Calu3 (cell line): ENCODE data around the gene VSIG1. TPM values are rescaled to one million over a fixed set of nuclear protein-coding genes. Genes with fewer than 3 reads are reported as not detected.

Source experiments
- BruUV-seq: library from RNA; stranded (reverse); fragments of 400-500 nt; replicated peaks from 2 replicates; lab custom pipeline; 2021; lab: Mats Ljungman, UMichigan
- CTCF ChIA-PET: fragments of 300-600 bp; sonication (Branson Sonifier 250); formaldehyde crosslinking; loops from one replicate; lab custom pipeline; 2022; ENCODE audit warnings: antibody characterized with exemption; lab: Charles Lee
- DNase-seq: peaks from one replicate; pipeline ENCODE4 v3.0.0; 2022
- H3K27ac Mint-ChIP-seq: one replicate; pipeline ENCODE4 v1.8.0; 2022; ENCODE audit warnings: mixed read lengths; ENCODE audit not compliant: unreplicated experiment
- H3K27me3 Mint-ChIP-seq: one replicate; pipeline ENCODE4 v1.8.0; 2022; ENCODE audit warnings: mixed read lengths; ENCODE audit not compliant: unreplicated experiment
- H3K36me3 Mint-ChIP-seq: one replicate; pipeline ENCODE4 v1.8.0; 2022; ENCODE audit warnings: mild to moderate bottlenecking, moderate library complexity, mixed read lengths; ENCODE audit not compliant: insufficient read depth, unreplicated experiment
- H3K4me1 Mint-ChIP-seq: one replicate; pipeline ENCODE4 v1.8.0; 2022; ENCODE audit warnings: mild to moderate bottlenecking, low read depth, mixed read lengths; ENCODE audit not compliant: unreplicated experiment
- H3K4me3 Mint-ChIP-seq: one replicate; pipeline ENCODE4 v1.8.0; 2022; ENCODE audit warnings: mild to moderate bottlenecking, low read depth, moderate library complexity, mixed read lengths; ENCODE audit not compliant: unreplicated experiment
- H3K9me3 Mint-ChIP-seq: one replicate; pipeline ENCODE4 v1.8.0; 2022; ENCODE audit warnings: low read depth, mixed read lengths; ENCODE audit not compliant: unreplicated experiment
- intact Hi-C: fragments of 100-400 bp; cut with micrococcal nuclease; formaldehyde crosslinking; loops from one replicate; pipeline ENCODE4 v1.10.0; 2022; ENCODE audit not compliant: unreplicated experiment
- total RNA-seq: library from RNA; stranded (reverse); gene quantifications from 2 replicates; pipeline ENCODE4 v1.2.3, GENCODE V29; 2022
- TF ChIP-seq, protein P1 (sequence below): fragments of 200-600 bp; IDR thresholded peaks from one replicate; pipeline ENCODE4 v1.8.0; 2022; ENCODE audit warnings: antibody characterized with exemption; ENCODE audit not compliant: unreplicated experiment

Gene VSIG1
- total RNA-seq, 1 experiment from 2014 or later: 2.6 TPM

- H3K36me3 Mint-ChIP-seq: no peaks in the 10 kb centered on the region
- no peak overlapping the region for H3K4me3 Mint-ChIP-seq
- BruUV-seq: no TSS peak
- CTCF ChIA-PET: no interaction called here
- peaks cover 4% of the 10 kb centered on the region for H3K9me3 Mint-ChIP-seq
- intact Hi-C loops: no loop called here
- H3K27ac Mint-ChIP-seq: no peak overlapping the region
- no peak for DNase-seq
- H3K4me1 Mint-ChIP-seq: peaks cover 26% of the 10 kb centered on the region
- H3K27me3 Mint-ChIP-seq: no peaks in the 10 kb centered on the region
- TF ChIP-seq, protein P1, sequence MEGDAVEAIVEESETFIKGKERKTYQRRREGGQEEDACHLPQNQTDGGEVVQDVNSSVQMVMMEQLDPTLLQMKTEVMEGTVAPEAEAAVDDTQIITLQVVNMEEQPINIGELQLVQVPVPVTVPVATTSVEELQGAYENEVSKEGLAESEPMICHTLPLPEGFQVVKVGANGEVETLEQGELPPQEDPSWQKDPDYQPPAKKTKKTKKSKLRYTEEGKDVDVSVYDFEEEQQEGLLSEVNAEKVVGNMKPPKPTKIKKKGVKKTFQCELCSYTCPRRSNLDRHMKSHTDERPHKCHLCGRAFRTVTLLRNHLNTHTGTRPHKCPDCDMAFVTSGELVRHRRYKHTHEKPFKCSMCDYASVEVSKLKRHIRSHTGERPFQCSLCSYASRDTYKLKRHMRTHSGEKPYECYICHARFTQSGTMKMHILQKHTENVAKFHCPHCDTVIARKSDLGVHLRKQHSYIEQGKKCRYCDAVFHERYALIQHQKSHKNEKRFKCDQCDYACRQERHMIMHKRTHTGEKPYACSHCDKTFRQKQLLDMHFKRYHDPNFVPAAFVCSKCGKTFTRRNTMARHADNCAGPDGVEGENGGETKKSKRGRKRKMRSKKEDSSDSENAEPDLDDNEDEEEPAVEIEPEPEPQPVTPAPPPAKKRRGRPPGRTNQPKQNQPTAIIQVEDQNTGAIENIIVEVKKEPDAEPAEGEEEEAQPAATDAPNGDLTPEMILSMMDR: no peak
Observed at GRCh38 chrX:108018656-108019381, 26.0 kb upstream of the VSIG1 start.

- intact Hi-C loops: no loop called here
- TF ChIP-seq, protein P1: no peak
- no peak overlapping the region for H3K4me3 Mint-ChIP-seq
- peaks cover under 1% of the 10 kb centered on the region for H3K9me3 Mint-ChIP-seq
- H3K4me1 Mint-ChIP-seq: peaks cover 26% of the 10 kb centered on the region
- no peaks in the 10 kb centered on the region for H3K36me3 Mint-ChIP-seq
- BruUV-seq: no TSS peak
- CTCF ChIA-PET: no interaction called here
- no peaks in the 10 kb centered on the region for H3K27me3 Mint-ChIP-seq
- H3K27ac Mint-ChIP-seq: no peak overlapping the region
- DNase-seq: no peak
Observed at GRCh38 chrX:108019382-108019875, 25.4 kb upstream of the VSIG1 start.

- no peaks in the 10 kb centered on the region for H3K9me3 Mint-ChIP-seq
- intact Hi-C loops: loop anchor here (1.0 kb wide), 1 partner anchor 52 kb away; no protein-coding TSS in a partner anchor
Observed at GRCh38 chrX:108020631-108021030, 24.2 kb upstream of the VSIG1 start.

DNA sequence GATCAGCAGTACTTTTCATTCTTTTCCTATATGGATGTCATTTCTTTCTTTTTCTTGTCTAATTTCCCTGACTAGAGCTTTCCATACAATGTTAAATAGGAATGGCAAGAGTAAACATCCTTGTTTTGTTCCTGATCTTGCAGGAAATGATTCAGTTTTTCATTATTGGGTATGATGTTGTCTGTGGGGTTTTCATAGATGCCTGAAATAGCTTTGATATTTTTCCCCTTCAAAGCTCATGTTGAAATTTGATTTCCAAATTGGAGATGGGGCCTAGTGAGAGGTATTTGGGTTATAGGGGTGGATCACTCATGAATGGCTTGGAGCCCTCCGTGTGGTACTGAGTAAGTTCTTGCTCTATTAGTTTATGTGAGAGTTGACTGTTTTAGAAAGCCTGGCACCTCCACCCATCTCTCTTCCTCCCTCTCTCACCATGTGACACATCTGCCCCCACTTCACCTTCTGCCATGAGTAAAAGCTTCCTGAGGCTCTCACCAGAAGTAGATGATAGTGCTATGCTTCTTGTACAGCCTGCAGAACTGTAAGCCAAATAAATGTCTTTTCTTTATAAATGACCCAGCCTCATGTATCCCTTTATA is 22.3 kb upstream of the VSIG1 start:
- DNase-seq: no peak
- TF ChIP-seq, protein P1: no peak
- Mint-ChIP-seq H3K27me3 (no peaks in the 10 kb centered on the region), H3K9me3 (no peaks in the 10 kb centered on the region), H3K36me3 (no peaks in the 10 kb centered on the region), H3K27ac (no peak overlapping the region), H3K4me1 (peaks cover 34% of the 10 kb centered on the region), H3K4me3 (no peak overlapping the region)
- no TSS peak for BruUV-seq
- CTCF ChIA-PET: interaction anchor here (0.7 to 2.9 kb wide), 2 partner anchors 44 to 48 kb away, joined by 4 to 16 read pairs; no protein-coding TSS in a partner anchor
- intact Hi-C loops: no loop called here

More at GRCh38 chrX:108020631-108021030, 24.2 kb upstream of the VSIG1 start:
- Mint-ChIP-seq H3K4me3 (no peak overlapping the region), H3K27ac (no peak overlapping the region), H3K36me3 (no peaks in the 10 kb centered on the region), H3K27me3 (no peaks in the 10 kb centered on the region), H3K4me1 (peaks cover 26% of the 10 kb centered on the region)
- CTCF ChIA-PET: interaction anchor here (2.9 kb wide), 1 partner anchor 50 kb away, joined by 16 read pairs; no protein-coding TSS in a partner anchor
- BruUV-seq: no TSS peak
- no peak for DNase-seq
- TF ChIP-seq, protein P1: no peak
